ENCODE data around the gene EPB41L4A. TPM values are rescaled to one million over a fixed set of nuclear protein-coding genes. Genes with fewer than 3 reads are reported as not detected.

The EPB41L4A gene
- total and polyA plus RNA-seq, 2 donors (not counting 3 experiments of a cell fraction or from before 2014, with no cell fraction given): 6.0 to 17.9 TPM

- Histone ChIP-seq H3K27ac (ENCODE audit: insufficient read depth, low read depth, low read length) (no peak overlapping the region), H3K9me3 (replicated peaks; ENCODE audit: control insufficient read depth, insufficient read depth, low read length) (no peaks in the 10 kb centered on the region), H3K4me2 (ENCODE audit: insufficient read depth, low read length) (no peak overlapping the region), H3K9me1 (replicated peaks; ENCODE audit: control insufficient read depth, extremely low read depth, insufficient read depth, low read length) (no peaks in the 10 kb centered on the region), H2AFZ (ENCODE audit: low read depth, low read length) (no peak overlapping the region), H3K4me3 (replicated peaks in 1 of 3; ENCODE audit: insufficient read depth in 1 of 3, low read depth in 1 of 3, low read length in 3 of 3) (no peak overlapping the region), H3K79me2 (ENCODE audit: control insufficient read depth, insufficient read depth, low read length) (no peaks in the 10 kb centered on the region), H3K36me3 (ENCODE audit: control insufficient read depth in 2 of 2, extremely low read depth in 1 of 2, insufficient read depth in 2 of 2, low read length in 2 of 2) (no peaks in the 10 kb centered on the region), H4K20me1 (replicated peaks; ENCODE audit: control insufficient read depth, extremely low read depth, insufficient read depth, low read length) (no peaks in the 10 kb centered on the region), H3K4me1 (ENCODE audit: control insufficient read depth, extremely low read depth, insufficient read depth, low read length) (peaks cover 13% of the 10 kb centered on the region), H3K9ac (replicated peaks; ENCODE audit: extremely low read depth, insufficient read depth, low read length) (no peak overlapping the region), H3K27me3 (ENCODE audit: control insufficient read depth in 2 of 2, insufficient read depth in 2 of 2, low read length in 2 of 2) (no peaks in the 10 kb centered on the region)
- TF ChIP-seq CTCF (IDR thresholded peaks at IDR 0.05; ENCODE audit: extremely low read depth in 1 of 2, insufficient read depth in 1 of 2, low read depth in 1 of 2, low read length in 2 of 2): peak; percentile 45 to 49
- TF ChIP-seq MAX (IDR thresholded peaks at IDR 0.05; ENCODE audit: insufficient read depth, insufficient read length): no peak
- no peak for TF ChIP-seq POLR2A (IDR thresholded peaks at IDR 0.05; ENCODE audit: low read depth, low read length)
- no peak for TF ChIP-seq EZH2 (IDR thresholded peaks at IDR 0.05; ENCODE audit: borderline replicate concordance, low read depth, low read length, severe bottlenecking)
- no peak for TF ChIP-seq POLR2AphosphoS5 (IDR thresholded peaks at IDR 0.05; ENCODE audit: insufficient read depth, low read depth, low read length)
- no peak for TF ChIP-seq JUN (IDR thresholded peaks at IDR 0.05; ENCODE audit: borderline replicate concordance, insufficient read depth, insufficient read length, low read depth)
- no peak for TF ChIP-seq FOS (IDR thresholded peaks at IDR 0.05; ENCODE audit: borderline replicate concordance, insufficient read depth, low read length)
- ChIA-PET POLR2A (no interaction called here), CTCF (interaction anchor here (0.6 to 6.7 kb wide), 14 partner anchors 10 to 995 kb away, joined by 3 to 71 read pairs (median 4); no protein-coding TSS in a partner anchor)
- dilution Hi-C loops (cut with MboI; ENCODE audit: extremely low pct_ligation_motif_present, low sequenced_read_pairs) (no loop called here), intact Hi-C loops (cut with micrococcal nuclease) (loop anchor here (1.0 to 2.0 kb wide), 8 partner anchors 390 to 1389 kb away; partner anchors contain the start of gene NREP)
- no TSS peak for BruUV-seq (replicated peaks)
- FAIRE-seq: peak; percentile 80
- DNase-seq (ENCODE audit: low read depth, low spot score): peak; percentile 81
Measured at GRCh38 chr5:112146323-112147226, 272.5 kb downstream of the EPB41L4A start.
